COLO829 (cell line): ENCODE data around the gene NREP.

Source experiments
- DNase-seq: peaks from one replicate; pipeline ENCODE4 v3.0.0; 2012; ENCODE audit warnings: low spot score

Gene NREP

DNA sequence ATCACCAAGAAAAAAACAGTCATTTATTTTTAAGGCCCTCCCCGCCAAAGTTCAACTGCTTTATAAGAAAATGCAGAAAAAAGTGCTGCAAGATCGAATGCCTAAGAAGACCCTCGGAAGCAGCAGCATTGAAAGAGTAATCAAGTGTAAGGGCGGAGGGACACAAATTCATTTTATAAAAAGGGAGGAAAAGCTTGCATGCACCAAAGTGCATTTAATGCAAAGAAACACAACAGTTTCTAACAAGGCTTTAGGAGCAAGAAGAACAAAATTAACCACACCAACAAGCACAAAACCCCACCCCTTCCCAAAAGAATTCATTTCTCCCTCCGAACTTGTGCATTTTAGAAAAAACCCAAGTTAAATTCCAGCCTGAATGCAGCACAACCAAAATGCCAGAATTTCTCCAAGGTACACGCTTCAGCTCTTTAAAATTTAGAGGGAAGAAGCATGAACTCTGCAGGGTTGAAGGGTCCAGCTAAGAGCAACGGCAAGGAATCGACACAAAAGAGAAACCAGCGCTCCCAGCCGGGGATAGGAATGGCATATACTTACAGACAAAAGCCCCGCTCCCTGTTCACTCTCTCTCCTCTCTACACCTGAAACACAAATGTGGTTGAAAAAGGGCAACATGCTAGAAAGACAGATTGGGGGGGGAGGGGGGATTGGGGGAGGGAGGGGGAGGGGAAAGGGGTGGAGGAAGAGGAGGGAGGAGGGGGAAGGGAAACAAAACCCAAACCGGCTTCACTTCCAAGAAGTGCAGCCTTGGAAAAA lies at the start of gene NREP:
Gene NREP (minus strand): TSS at position 614 of the 774 bp plus-strand sequence. CDS start 1,422 bp downstream, outside the sequence.
- DNase-seq: no peak

- DNase-seq: no peak
These were observed 49.8 kb upstream of the NREP start for GRCh38 chr5:111806753-111807152.

DNA sequence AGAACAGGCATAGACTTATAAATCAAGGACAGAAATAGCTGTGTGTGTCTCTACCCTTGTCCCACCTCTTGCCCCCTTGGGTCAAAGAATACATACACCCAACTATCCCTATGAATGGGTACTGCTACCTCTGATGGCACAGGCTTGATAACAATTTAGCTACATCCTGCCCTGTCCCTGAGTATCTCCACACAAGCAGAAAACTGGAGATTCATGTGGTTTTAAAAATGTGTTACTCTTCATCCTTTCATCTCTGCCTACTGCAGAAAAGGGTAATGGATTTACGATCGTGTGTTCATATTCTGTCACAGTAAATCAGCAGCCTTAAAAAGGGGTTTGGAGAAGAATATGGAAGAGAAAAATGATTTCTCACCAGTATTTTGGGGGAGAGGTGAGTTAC lies 49.2 kb upstream of the NREP start:
- DNase-seq: no peak

- DNase-seq: no peak
These were observed 48.1 kb upstream of the NREP start for GRCh38 chr5:111805071-111805470.

DNA sequence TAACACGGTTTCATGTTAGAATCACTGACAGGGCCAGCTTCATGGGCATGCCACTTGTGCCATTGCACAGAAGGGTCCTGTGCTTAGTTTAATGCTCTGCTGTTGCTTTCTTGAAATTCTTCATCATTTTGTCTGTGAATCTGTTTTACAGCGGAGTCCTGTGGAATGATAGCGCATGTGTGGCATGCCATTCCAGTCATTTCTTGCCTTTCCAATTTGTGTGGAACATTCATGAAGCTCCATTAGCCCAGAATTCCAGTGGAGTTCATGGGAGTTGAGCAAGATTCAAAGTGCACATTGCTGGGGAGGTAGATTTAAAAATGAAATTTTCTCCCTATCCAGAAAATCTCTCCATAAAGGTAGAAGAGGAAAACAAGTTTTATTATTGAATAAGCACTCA lies 43.4 kb upstream of the NREP start:
- no peak for DNase-seq

DNA sequence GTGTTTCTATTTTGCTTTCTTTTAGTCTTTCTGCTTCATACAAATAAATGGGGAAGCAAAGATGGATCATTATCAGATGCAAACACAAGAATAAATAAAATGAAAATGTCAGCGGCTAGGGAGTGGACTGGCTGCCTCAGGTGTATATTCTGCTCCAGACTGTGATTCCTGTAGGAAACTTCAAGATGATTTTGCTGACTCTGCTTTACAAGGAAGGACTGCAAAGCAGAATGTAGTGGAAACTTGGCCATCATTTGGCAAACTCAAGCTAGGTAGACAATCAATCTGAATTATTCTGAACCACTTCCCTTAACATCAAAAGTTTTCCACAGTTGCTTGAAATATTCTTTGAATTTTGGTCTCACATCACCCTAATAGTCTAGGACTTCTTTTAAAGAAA lies 38.1 kb upstream of the NREP start:
- no peak for DNase-seq

GRCh38 chr5:111792471-111793058 lies 35.6 kb upstream of the NREP start:
- DNase-seq: no peak

GRCh38 chr5:111790295-111790694 lies 33.3 kb upstream of the NREP start:
- DNase-seq: no peak

DNA sequence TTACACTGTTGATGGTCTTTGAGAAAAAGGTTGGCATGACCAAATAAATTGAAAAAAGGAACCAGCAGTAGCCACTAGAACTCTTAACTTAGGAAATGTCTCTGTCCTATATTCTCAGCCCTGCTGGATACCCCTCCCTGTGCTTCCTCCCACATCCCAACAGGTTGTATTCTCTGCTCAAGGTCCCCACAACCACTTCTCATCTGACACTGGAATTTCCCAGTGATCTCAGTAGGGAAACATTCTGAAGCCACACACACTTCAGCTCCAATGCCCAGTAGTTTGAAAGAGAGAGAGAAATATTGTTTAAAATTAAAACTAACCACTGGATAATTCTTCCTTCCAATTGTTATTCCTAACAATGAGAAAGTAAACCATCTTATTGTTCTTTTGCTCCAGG lies 30.0 kb upstream of the NREP start:
- DNase-seq: no peak

- DNase-seq: no peak
These were observed 27.6 kb upstream of the NREP start for GRCh38 chr5:111784491-111785181.

- no peak for DNase-seq
These were observed 26.5 kb upstream of the NREP start for GRCh38 chr5:111783537-111783936.

GRCh38 chr5:111782216-111782615 lies 25.2 kb upstream of the NREP start:
- no peak for DNase-seq

- no peak for DNase-seq
These were observed 24.2 kb upstream of the NREP start for GRCh38 chr5:111781200-111781599.

DNA sequence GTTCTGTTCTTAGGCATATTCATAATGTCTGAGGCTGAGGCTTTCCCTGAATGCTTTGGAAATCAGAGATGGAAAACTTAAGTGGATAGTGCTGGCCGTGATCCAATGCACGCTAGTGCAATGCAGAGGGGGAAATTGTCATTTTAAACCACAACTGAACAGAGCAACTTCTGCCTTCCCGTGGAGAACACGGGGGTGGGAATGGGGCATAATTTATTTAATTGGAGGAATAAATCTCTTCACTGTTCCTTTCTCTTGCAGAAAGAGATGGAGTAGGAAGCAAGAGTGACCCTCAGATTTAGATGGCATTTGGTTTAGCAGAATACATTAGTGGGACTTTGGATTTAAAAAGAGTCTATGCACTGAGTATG lies 22.9 kb upstream of the NREP start:
- no peak for DNase-seq

DNA sequence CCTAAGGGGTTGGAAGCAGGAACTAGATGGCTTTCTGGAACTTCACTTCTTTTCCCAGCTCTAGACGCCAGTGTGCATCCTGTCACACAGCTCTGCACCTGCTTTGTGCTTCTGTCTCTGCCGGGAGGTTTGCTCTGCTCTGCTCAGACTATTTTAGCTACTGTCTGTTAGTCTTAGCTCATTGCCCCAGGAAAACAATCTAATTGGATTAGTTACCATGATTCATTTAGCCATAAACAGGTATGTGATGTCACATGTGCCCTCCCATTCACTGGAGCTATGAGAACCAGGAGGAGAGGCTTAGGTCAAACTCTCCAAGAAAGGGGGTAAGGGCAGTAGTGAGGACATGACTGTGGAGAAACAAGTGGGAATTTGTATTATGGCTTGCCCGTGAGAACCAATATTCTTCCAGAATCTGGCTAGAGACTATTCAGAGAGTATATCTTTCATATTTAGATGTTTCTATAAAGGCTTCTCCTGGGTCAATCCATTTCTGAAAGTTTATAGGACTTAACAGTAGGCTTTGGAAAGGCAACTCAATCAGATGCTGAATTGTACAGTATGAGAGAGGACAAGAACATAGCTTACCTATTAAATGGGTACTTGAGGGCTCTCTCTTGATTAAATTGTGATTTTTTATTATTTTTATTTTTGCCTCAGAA lies 22.4 kb upstream of the NREP start:
- DNase-seq: no peak

GRCh38 chr5:111776913-111777781 lies 20.2 kb upstream of the NREP start:
- DNase-seq: no peak

GRCh38 chr5:111775224-111775623 lies 18.2 kb upstream of the NREP start:
- DNase-seq: no peak

DNA sequence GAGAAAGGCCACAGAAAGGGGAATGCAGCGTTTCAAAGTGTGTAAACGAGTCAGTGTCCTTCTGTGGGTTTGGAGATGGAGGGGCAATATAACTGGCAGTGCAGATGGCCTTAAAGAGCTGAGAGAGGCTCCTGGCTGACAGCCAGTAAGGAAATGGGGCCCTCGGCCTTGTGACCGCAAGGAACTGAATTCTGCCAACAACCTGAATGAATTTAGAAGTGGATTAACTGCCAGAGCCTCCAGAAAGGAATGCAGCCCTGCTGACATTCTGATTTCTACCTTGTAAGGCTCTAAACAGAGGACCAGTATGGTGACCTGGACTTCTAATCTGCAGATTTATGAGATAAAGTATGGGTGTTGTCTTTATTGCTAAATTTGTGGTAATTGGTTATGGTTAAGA lies 17.5 kb upstream of the NREP start:
- DNase-seq: no peak

GRCh38 chr5:111772456-111773122 lies 15.6 kb upstream of the NREP start:
- DNase-seq: no peak

- no peak for DNase-seq
These were observed 12.5 kb upstream of the NREP start for GRCh38 chr5:111769541-111769940.
